BE2C (cell line): ENCODE results near the gene ASAP2.

Experiments used
- DNase-seq: peaks from one replicate; pipeline ENCODE4 v3.0.0-alpha.2; 2020
- H3K27me3 ChIP-seq: fragments of 250-450 bp; sonication (Bioruptor Pico); 2 replicates; pipeline ENCODE4 v1.5.1; 2020; ENCODE audit warnings: mild to moderate bottlenecking
- H3K36me3 ChIP-seq: fragments of 250-450 bp; sonication (Bioruptor Pico); 2 replicates; pipeline ENCODE4 v1.5.1; 2020; ENCODE audit warnings: mild to moderate bottlenecking
- H3K4me1 ChIP-seq: fragments of 250-450 bp; sonication (Bioruptor Pico); 2 replicates; pipeline ENCODE4 v1.5.1; 2020
- H3K4me3 ChIP-seq: 2 replicates; pipeline ENCODE4 v1.5.1; 2011; ENCODE audit warnings: low read depth, low read length
- H3K9me3 ChIP-seq: fragments of 250-450 bp; sonication (Bioruptor Pico); 2 replicates; pipeline ENCODE4 v1.5.1; 2020
- TF ChIP-seq, protein P1 (sequence below): IDR thresholded peaks from 2 replicates; pipeline ENCODE4 v1.5.1; 2012; ENCODE audit warnings: mild to moderate bottlenecking, low read depth, low read length

The ASAP2 gene

DNA sequence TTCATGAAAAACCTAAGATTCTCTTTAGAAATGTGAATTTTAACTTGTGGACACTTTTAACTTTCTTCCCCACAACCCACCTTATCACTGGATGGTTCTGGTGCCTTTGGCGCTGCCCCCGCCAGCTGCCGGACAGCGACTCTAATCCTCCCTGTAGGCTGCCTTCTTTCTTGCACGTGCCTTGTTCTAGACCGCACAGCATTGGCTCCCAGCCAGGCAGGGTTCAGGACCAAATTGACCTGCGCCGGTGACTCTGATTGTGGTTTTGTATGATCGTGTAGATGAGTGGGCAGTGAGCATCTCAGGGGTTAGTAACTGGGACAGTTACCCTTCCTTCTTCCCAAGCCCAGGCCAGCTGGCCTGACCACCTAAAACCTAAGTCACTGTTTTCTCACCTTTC is 106.8 kb downstream of the ASAP2 start:
- TF ChIP-seq, protein P1, sequence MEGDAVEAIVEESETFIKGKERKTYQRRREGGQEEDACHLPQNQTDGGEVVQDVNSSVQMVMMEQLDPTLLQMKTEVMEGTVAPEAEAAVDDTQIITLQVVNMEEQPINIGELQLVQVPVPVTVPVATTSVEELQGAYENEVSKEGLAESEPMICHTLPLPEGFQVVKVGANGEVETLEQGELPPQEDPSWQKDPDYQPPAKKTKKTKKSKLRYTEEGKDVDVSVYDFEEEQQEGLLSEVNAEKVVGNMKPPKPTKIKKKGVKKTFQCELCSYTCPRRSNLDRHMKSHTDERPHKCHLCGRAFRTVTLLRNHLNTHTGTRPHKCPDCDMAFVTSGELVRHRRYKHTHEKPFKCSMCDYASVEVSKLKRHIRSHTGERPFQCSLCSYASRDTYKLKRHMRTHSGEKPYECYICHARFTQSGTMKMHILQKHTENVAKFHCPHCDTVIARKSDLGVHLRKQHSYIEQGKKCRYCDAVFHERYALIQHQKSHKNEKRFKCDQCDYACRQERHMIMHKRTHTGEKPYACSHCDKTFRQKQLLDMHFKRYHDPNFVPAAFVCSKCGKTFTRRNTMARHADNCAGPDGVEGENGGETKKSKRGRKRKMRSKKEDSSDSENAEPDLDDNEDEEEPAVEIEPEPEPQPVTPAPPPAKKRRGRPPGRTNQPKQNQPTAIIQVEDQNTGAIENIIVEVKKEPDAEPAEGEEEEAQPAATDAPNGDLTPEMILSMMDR, result no peak
- Histone ChIP-seq H3K9me3 (no peaks in the 10 kb centered on the region), H3K4me1 (peaks cover under 1% of the 10 kb centered on the region), H3K36me3 (no peaks in the 10 kb centered on the region), H3K4me3 (no peak overlapping the region), H3K27me3 (no peaks in the 10 kb centered on the region)
- no peak for DNase-seq

GRCh38 chr2:9315280-9315847 is 108.8 kb downstream of the ASAP2 start:
- no peak overlapping the region for H3K4me3 ChIP-seq
- no peaks in the 10 kb centered on the region for H3K27me3 ChIP-seq
- no peak for DNase-seq
- no peaks in the 10 kb centered on the region for H3K9me3 ChIP-seq
- H3K36me3 ChIP-seq, result no peaks in the 10 kb centered on the region
- TF ChIP-seq, protein P1, result no peak
- peaks cover 6% of the 10 kb centered on the region for H3K4me1 ChIP-seq

DNA sequence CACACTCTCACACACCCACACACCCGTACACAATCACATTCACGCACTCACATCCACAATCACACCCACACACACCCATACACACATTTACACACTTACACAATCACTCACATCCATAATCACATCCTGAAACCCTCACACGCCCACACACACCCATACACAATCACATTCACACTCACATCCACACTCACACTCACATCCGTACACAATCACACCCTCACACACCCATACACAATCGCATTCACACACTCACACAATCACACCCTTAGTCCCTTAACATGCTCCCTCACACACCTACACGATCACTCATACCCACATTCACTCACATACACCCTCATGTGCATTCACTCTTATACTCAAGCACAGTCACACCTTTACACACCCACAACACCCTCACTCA is 110.9 kb downstream of the ASAP2 start:
- TF ChIP-seq, protein P1, result no peak
- H3K4me1 ChIP-seq, result peaks cover 6% of the 10 kb centered on the region
- H3K36me3 ChIP-seq, result no peaks in the 10 kb centered on the region
- no peak overlapping the region for H3K4me3 ChIP-seq
- no peaks in the 10 kb centered on the region for H3K9me3 ChIP-seq
- no peaks in the 10 kb centered on the region for H3K27me3 ChIP-seq
- DNase-seq, result no peak

DNA sequence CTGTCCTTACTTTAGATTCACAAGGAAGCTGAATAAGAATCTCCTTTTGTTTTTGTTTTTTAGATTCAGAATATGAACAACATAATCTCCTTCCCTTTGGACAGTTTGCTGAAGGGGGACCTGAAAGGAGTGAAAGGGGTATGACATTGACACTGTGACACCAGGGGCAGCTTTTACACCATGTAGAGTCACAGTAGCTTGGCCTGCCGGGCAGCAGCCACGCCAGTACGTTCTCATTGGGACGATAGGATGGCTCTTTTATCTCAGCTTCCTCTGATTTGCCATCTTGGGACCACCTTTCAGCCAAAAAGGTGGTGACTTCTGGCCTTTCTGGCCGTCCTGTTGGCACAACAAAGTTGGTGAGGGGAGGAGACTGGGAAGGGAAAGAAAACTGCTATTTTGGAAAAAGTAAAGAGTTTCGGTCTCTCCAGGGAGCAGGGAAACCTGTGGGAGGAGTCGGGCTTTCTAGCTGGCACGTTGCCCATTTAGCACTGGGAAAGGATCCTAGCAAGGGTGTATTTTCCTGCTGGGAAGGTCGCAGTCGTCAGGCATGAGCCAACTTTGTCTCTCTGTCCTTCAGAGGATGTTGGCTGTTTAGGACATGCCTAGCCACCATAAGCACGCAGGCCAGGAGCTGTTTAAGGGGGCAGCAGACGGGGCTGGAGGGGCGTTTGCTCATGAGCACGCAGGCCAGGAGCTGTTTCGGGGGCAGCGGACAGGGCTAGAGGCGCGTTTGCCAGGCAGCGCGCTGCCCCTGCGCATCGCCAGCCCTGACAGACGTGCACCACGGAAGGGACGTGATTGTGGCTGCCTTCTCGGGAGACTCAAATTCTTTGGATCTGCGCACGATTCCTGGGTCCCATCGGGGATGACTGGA is 112.1 kb downstream of the ASAP2 start:
- DNase-seq, result peak; percentile 67
- Histone ChIP-seq H3K4me1 (peaks cover 6% of the 10 kb centered on the region), H3K4me3 (peak overlapping the region; percentile 10; the same call in 1 of the 2 replicates), H3K36me3 (no peaks in the 10 kb centered on the region), H3K27me3 (no peaks in the 10 kb centered on the region), H3K9me3 (no peaks in the 10 kb centered on the region)
- TF ChIP-seq, protein P1, result no peak

- TF ChIP-seq, protein P1, result no peak
- no peak for DNase-seq
- Histone ChIP-seq H3K9me3 (no peaks in the 10 kb centered on the region), H3K4me1 (peaks cover 6% of the 10 kb centered on the region), H3K27me3 (no peaks in the 10 kb centered on the region), H3K36me3 (no peaks in the 10 kb centered on the region), H3K4me3 (no peak overlapping the region)
These were observed 112.7 kb downstream of the ASAP2 start for GRCh38 chr2:9319338-9319715.

DNA sequence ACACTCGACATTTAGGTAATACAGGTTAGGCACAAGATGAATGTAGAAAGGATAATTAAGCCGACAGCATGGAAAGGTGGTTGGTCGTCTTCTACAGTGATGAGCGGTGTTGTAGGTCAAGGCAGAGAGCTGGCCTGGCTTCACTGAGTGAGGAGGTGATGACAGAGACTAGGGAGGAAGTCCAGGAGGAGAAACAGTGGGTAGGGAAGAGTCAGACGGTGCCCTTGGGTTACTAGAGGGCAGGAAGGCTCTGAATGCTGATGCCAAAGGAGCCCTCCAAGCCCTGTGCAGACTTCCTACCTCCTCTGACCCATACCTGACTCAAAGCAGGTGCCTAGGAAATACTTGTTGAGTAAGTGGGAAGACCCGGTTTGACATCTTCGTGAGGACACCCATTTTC is 116.0 kb downstream of the ASAP2 start:
- Histone ChIP-seq H3K4me1 (peaks cover 14% of the 10 kb centered on the region), H3K9me3 (no peaks in the 10 kb centered on the region), H3K27me3 (no peaks in the 10 kb centered on the region), H3K4me3 (no peak overlapping the region), H3K36me3 (no peaks in the 10 kb centered on the region)
- DNase-seq, result no peak
- TF ChIP-seq, protein P1, result no peak
